HAP-1 (cell line): ENCODE data around the gene PTPRN2.
"Not testable (repeated sequence)": the region's sequence is repeated elsewhere in the genome, so short reads cannot be mapped to it uniquely, and the experiment has no call there.

Source experiments
- DNase-seq, 2 experiments: peaks; one replicate each; pipeline ENCODE4 v3.0.0-alpha.2; 2016 to 2020; ENCODE audit warnings: low spot score in 2 of 2
- H3K27me3 ChIP-seq: fragments of 250-450 bp; sonication (Bioruptor Pico); 2 replicates; pipeline ENCODE4 v1.5.1; 2020; ENCODE audit warnings: low read depth, mild to moderate bottlenecking, moderate library complexity
- H3K36me3 ChIP-seq: fragments of 250-450 bp; sonication (Bioruptor Pico); replicated peaks from 2 replicates; pipeline ENCODE4 v1.5.1; 2020; ENCODE audit warnings: mild to moderate bottlenecking
- H3K4me1 ChIP-seq: fragments of 250-450 bp; sonication (Bioruptor Pico); 2 replicates; pipeline ENCODE4 v1.5.1; 2020; ENCODE audit warnings: mild to moderate bottlenecking
- H3K4me3 ChIP-seq: fragments of 250-450 bp; sonication (Bioruptor Pico); 2 replicates; pipeline ENCODE4 v1.5.1; 2020; ENCODE audit warnings: mild to moderate bottlenecking, moderate library complexity
- H3K9me3 ChIP-seq: fragments of 250-450 bp; sonication (Bioruptor Pico); 2 replicates; pipeline ENCODE4 v1.5.1; 2020; ENCODE audit warnings: mild to moderate bottlenecking, moderate library complexity
- in situ Hi-C: fragments of 300-500 bp; cut with MboI; formaldehyde crosslinking; loops from 3 replicates; pipeline ENCODE4 v1.14.3; 2020; ENCODE audit warnings: low sequenced_read_pairs, inconsistent platforms, mixed read lengths

Gene PTPRN2

GRCh38 chr7:157699357-157700013, 888.1 kb downstream of the PTPRN2 start:
- in situ Hi-C loops: no loop called here
- Histone ChIP-seq H3K4me1 (no peaks in the 10 kb centered on the region), H3K27me3 (peaks cover 21% of the 10 kb centered on the region), H3K36me3 (no peaks in the 10 kb centered on the region), H3K9me3 (no peaks in the 10 kb centered on the region), H3K4me3 (no peak overlapping the region)
- peak in 1 of 2 experiments; percentile 5 for DNase-seq

- H3K4me3 ChIP-seq, H3K9me3 ChIP-seq, in situ Hi-C loops, DNase-seq, H3K36me3 ChIP-seq, H3K4me1 ChIP-seq: not testable (repeated sequence)
- peaks cover 17% of the 10 kb centered on the region for H3K27me3 ChIP-seq
Observed at GRCh38 chr7:157697287-157697686, 890.3 kb downstream of the PTPRN2 start.

- in situ Hi-C loops, H3K9me3 ChIP-seq, H3K4me3 ChIP-seq, H3K36me3 ChIP-seq, DNase-seq, H3K27me3 ChIP-seq, H3K4me1 ChIP-seq: not testable (repeated sequence)
Observed at GRCh38 chr7:157695609-157696008, 892.0 kb downstream of the PTPRN2 start.

DNA sequence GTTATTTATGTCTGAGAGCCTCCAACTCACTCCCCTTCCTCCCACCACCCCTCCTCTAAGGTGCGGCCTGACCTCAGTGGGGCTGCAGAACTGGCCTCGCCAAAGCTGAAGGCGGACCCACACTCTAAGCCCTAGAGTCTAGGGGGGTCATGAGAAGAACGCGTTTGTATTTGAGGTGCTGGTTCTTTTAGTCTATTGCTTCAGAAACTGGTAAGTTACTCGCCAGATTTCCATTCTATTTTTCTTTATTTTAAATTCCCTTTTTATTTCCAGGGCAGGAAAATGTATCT, 893.3 kb downstream of the PTPRN2 start:
- in situ Hi-C loops: no loop called here
- no peaks in the 10 kb centered on the region for H3K9me3 ChIP-seq
- H3K27me3 ChIP-seq: no peaks in the 10 kb centered on the region
- peak in 1 of 2 experiments; percentile 1 for DNase-seq
- H3K4me3 ChIP-seq: no peak overlapping the region
- no peaks in the 10 kb centered on the region; the same call in 1 of the 2 replicates for H3K4me1 ChIP-seq
- no peaks in the 10 kb centered on the region for H3K36me3 ChIP-seq

DNA sequence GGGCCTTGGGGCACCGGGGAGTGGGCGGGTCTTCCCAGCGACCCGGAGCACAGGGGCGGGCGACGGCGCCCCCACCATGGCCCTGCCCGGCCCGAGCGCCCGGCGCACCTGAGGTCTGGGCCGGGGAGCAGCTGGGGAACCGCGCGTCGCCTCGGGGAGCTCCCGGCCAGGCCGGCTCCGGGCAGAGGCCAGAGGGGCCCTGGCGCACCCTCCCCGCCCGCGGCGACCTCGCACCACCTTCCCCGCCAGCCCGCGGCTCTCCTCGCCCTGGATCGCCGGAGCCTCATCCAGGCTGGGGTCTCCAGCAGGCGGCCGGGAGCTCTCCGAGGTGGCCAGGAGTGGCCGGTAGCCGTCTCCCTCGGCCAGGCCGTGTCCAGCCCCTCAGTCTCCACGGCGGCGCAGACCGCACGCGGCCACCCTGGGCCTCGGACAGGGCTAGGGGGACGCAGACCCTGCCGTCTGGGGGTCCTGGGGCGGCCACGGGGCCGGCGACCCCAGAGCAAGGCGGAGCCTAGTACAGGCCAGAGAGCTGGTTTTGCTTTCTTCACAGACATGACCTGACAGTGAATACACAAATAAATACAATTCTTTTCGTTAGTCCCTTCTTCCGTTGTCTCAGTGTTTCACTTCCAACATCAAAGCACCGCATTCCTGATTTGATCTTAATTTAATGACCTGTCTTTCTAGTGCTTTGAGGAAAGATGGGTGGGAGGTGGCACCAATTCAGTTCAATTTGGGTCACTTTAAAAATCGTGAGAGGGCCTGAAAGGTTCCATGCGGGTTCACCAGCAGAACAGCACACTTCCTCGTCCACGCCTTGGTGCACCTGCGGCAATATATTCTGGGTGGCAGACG, 893.9 kb downstream of the PTPRN2 start:
- H3K36me3 ChIP-seq: no peaks in the 10 kb centered on the region
- no peaks in the 10 kb centered on the region for H3K9me3 ChIP-seq
- no peaks in the 10 kb centered on the region for H3K27me3 ChIP-seq
- DNase-seq: peak in 1 of 2 experiments; percentile 1
- no peaks in the 10 kb centered on the region; the same call in 1 of the 2 replicates for H3K4me1 ChIP-seq
- in situ Hi-C loops: no loop called here
- H3K4me3 ChIP-seq: no peak overlapping the region

GRCh38 chr7:157693071-157693520, 894.5 kb downstream of the PTPRN2 start:
- Histone ChIP-seq H3K36me3 (no peaks in the 10 kb centered on the region), H3K4me1 (peaks cover under 1% of the 10 kb centered on the region), H3K27me3 (no peaks in the 10 kb centered on the region), H3K4me3 (no peak overlapping the region), H3K9me3 (no peaks in the 10 kb centered on the region)
- in situ Hi-C loops: no loop called here
- no peak for DNase-seq

GRCh38 chr7:157692460-157693011, 895.1 kb downstream of the PTPRN2 start:
- in situ Hi-C loops: no loop called here
- Histone ChIP-seq H3K4me3 (no peak overlapping the region), H3K36me3 (no peaks in the 10 kb centered on the region), H3K9me3 (no peaks in the 10 kb centered on the region), H3K4me1 (peaks cover 6% of the 10 kb centered on the region), H3K27me3 (0 out of 2 replicates have a peak, but pooled peaks cover under 1% of the 10 kb centered on the region)
- DNase-seq: peak in 1 of 2 experiments; percentile 3

GRCh38 chr7:157691586-157692459, 895.8 kb downstream of the PTPRN2 start:
- H3K9me3 ChIP-seq: no peaks in the 10 kb centered on the region
- in situ Hi-C loops: no loop called here
- 0 out of 2 replicates have a peak, but pooled peaks cover 5% of the 10 kb centered on the region for H3K27me3 ChIP-seq
- peak in 1 of 2 experiments; percentile 5 for DNase-seq
- H3K4me1 ChIP-seq: peaks cover 10% of the 10 kb centered on the region
- H3K36me3 ChIP-seq: no peaks in the 10 kb centered on the region
- no peak overlapping the region for H3K4me3 ChIP-seq

DNA sequence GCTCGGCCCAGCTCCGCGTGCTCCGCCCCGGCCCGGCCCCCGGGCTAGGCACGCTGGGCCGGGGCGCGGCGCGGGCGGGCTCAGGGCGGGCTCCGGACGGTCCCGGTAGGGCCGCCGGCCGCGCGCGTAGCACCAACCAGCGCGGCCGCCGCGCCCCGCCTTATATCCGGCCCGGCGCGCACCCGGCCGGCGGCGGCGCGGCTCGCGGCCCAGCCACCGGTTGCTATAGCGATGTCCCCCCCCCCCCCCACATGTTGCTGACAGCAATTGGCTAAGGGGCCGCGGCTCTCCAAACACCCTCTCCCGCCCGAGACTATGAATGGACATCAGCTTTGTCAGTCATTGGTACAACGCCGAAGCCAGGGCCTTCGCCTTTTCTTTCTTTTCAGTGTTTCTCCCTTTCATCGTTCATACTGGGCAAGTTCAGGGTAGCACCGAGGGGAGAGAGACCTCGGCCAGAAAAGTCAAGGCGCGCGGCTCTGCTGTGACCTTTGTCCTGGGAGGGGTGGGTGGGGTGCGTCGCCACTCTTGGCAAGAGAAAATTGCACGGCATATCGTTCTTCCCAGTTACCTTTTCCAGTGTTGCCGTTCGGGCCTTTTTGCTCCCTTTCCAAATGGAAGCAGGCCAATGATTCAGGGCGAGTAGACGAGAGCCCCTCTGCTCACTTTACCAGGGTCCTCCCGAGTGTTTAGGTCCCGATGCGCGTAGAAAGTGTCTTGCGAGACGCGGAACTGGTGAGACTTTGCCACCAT, 896.6 kb downstream of the PTPRN2 start:
- in situ Hi-C loops: no loop called here
- no peak overlapping the region for H3K4me3 ChIP-seq
- H3K27me3 ChIP-seq: 0 out of 2 replicates have a peak, but pooled peaks cover 5% of the 10 kb centered on the region
- peak; percentile 43 to 75 for DNase-seq
- no peaks in the 10 kb centered on the region for H3K36me3 ChIP-seq
- peaks cover 10% of the 10 kb centered on the region for H3K4me1 ChIP-seq
- H3K9me3 ChIP-seq: no peaks in the 10 kb centered on the region

DNA sequence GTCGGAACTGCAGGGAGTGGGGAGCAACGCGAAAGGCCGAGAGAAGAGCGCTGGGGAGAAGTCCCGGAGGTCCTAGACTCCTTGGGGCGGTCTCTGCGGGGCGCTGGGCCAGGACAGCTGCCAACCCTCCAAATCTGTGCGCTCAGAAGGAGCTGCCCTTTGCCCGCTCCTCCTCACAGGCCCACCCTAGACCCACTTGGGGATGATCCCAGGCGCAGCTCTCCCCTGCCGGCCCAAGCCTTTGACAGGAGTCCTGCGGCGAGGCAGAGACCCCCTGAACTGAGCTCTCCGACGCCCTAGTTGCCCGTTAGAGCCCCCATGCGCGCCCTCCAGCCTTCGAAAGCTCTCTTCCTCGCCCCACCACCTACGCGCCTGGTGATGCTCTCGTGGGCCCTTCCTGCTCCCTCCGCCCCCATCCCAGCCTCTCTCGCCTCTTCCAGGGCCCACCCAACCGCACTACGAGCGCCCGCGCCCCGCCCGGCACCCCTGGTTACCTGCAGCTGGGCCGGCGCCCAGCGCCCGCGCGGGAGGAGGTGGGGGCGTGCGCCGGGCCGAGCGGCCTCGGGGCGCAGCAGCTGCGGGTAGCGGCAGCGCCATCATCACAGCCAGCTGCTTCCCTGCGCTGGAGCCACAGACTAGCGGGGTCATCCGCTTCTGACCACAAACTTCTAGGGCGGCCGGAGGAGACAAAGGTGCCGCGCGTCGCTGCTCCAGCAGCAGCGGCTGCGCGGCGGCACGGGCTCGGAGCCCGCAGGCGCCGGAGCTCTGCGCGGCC, 897.4 kb downstream of the PTPRN2 start:
- peak overlapping the region; percentile 36 for H3K4me3 ChIP-seq
- in situ Hi-C loops: no loop called here
- 0 out of 2 replicates have a peak, but pooled peaks cover 5% of the 10 kb centered on the region for H3K27me3 ChIP-seq
- no peaks in the 10 kb centered on the region for H3K9me3 ChIP-seq
- no peaks in the 10 kb centered on the region for H3K36me3 ChIP-seq
- H3K4me1 ChIP-seq: peaks cover 10% of the 10 kb centered on the region
- DNase-seq: peak in 1 of 2 experiments; percentile 36

DNA sequence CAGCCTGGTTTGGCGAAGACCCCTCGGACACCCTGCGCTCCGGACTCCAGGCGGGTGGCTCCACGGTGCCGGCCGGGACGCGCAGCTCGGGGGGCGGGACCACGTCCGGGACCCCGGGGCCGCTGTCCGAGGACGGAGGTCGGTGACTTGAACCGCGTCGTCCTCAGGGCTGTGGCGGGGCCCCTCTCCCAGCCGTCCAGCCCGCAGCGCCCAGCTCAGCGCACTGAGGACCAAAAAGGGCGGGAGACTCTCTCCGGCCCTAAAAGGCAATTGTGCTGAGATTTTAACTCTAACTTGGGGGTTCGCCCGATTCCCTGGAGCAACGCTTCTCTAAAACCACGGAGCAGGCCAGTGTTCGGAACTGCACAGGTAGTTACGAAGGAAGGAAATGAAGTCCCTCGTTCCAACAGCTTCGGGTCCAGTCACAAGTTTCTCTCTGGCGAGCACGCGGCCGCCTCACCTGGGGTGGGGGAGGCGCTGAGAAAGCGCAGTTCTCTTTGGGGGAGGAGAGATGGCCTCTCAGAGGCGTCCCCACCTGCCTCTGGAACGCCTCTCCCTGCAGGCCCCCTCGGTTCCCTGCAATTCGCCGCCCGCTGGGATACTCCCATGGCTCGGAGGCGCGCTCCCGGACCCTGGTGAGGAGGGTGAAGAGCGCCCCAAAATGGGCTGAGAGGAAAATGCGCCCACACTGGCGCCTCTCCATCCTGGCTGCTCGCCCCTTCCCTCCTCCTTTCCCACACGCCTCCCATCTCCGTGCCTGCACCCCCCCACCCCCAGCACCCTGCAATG, 898.2 kb downstream of the PTPRN2 start:
- Histone ChIP-seq H3K9me3 (no peaks in the 10 kb centered on the region), H3K36me3 (no peaks in the 10 kb centered on the region), H3K4me1 (peaks cover 10% of the 10 kb centered on the region), H3K4me3 (peak overlapping the region; percentile 36), H3K27me3 (0 out of 2 replicates have a peak, but pooled peaks cover 5% of the 10 kb centered on the region)
- peak in 1 of 2 experiments; percentile 33 for DNase-seq
- in situ Hi-C loops: no loop called here
